ENCODE measurements around the gene PGBD1.

- TF ChIP-seq POLR2A (IDR thresholded peaks at IDR 0.05), result no peak
- TF ChIP-seq, protein P1, sequence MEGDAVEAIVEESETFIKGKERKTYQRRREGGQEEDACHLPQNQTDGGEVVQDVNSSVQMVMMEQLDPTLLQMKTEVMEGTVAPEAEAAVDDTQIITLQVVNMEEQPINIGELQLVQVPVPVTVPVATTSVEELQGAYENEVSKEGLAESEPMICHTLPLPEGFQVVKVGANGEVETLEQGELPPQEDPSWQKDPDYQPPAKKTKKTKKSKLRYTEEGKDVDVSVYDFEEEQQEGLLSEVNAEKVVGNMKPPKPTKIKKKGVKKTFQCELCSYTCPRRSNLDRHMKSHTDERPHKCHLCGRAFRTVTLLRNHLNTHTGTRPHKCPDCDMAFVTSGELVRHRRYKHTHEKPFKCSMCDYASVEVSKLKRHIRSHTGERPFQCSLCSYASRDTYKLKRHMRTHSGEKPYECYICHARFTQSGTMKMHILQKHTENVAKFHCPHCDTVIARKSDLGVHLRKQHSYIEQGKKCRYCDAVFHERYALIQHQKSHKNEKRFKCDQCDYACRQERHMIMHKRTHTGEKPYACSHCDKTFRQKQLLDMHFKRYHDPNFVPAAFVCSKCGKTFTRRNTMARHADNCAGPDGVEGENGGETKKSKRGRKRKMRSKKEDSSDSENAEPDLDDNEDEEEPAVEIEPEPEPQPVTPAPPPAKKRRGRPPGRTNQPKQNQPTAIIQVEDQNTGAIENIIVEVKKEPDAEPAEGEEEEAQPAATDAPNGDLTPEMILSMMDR (IDR thresholded peaks at IDR 0.05), result no peak
Observed at GRCh38 chr6:28335040-28335563, 53.7 kb downstream of the PGBD1 start.
